ENCODE measurements around the gene HOXA3. TPM values are rescaled to one million over a fixed set of nuclear protein-coding genes. Genes with fewer than 3 reads are reported as not detected.

HOXA3 gene
- total RNA-seq, 1 experiment from 2014 or later, result not detected

DNA sequence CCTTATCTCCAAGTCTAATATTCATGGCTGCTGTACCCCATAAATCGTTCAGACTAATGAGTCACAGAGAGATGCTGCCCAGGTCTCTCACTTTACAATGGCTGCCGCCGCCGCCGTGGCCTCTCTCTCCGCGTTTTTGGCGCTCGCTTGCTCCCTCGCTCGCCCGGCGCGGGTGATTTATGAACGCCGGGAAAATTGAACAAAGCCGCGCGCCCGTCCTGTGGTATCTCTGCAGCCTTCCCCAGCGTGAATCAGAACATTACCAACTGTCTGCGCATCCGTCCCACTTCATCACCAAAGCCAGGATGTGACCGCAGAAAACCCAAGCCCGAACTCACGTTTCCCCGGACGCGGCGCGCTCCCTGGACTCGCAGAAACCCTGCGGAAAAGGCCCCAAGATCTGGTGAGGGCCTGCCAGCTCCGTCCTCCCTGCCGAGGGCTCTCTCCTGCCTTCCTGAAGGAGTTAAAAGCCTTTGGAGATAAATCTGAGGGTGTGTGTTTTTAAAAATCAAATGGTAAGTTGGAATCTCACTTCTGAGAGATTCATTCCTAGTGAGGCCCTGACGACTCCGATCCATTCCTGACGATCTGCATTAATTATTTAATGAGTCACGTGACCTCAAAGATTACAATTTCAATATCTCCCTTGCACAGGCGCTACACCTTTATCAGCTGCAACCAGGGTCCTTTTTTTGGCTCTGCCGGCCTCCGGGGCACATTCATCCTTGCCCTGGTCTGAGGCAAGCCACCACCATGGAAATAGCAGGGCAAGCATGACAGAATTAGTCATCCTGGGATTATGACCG lies 28.1 kb downstream of the HOXA3 start:
- Histone ChIP-seq H2BK12ac (ENCODE audit: insufficient read length, low read depth, low read length) (no peak overlapping the region), H2BK15ac (ENCODE audit: low read depth, low read length) (no peak overlapping the region), H3K4me1 (ENCODE audit: insufficient read depth, low read length) (no peaks in the 10 kb centered on the region), H2BK5ac (ENCODE audit: insufficient read length, low read length) (no peak overlapping the region), H3K56ac (ENCODE audit: insufficient read length, low read depth, low read length) (no peak overlapping the region), H3T11ph (ENCODE audit: low read length) (no peak overlapping the region), H4K20me1 (ENCODE audit: control insufficient read depth, insufficient read depth, insufficient read length) (peaks cover 2% of the 10 kb centered on the region), H3K79me1 (ENCODE audit: insufficient read depth, low read depth, low read length, poor library complexity, severe bottlenecking) (no peaks in the 10 kb centered on the region), H2AFZ (ENCODE audit: low read length) (no peak overlapping the region), H3K14ac (ENCODE audit: insufficient read depth, low read length) (no peak overlapping the region), H4K91ac (ENCODE audit: insufficient read length, low read depth, low read length) (no peak overlapping the region), H4K5ac (ENCODE audit: insufficient read length, low read depth, low read length) (no peak overlapping the region), H3K27ac (ENCODE audit: insufficient read length, low read depth, low read length) (no peak overlapping the region), H2BK120ac (ENCODE audit: low read depth, low read length, poor library complexity, severe bottlenecking) (no peak overlapping the region), H4K8ac (replicated peaks; ENCODE audit: insufficient read length, low read depth, low read length) (no peak overlapping the region), H3K79me2 (ENCODE audit: insufficient read depth, low read length) (no peaks in the 10 kb centered on the region), H3K27me3 (ENCODE audit: insufficient read depth, low read length) (peaks cover 100% of the 10 kb centered on the region), H2BK20ac (ENCODE audit: low read depth, low read length, poor library complexity, severe bottlenecking) (no peak overlapping the region), H3K9ac (ENCODE audit: extremely low read depth, insufficient read length, low read length) (no peak overlapping the region), H3K23ac (ENCODE audit: insufficient read length, low read depth, low read length) (no peak overlapping the region), H3K18ac (ENCODE audit: insufficient read length, low read depth, low read length) (no peak overlapping the region), H3K23me2 (ENCODE audit: insufficient read length, low read depth, low read length, poor library complexity, severe bottlenecking) (no peaks in the 10 kb centered on the region), H2AK5ac (ENCODE audit: insufficient read length, low read length) (no peak overlapping the region), H3K4me2 (ENCODE audit: insufficient read depth, insufficient read length, low read length) (no peak overlapping the region), H3K9me3 (ENCODE audit: control insufficient read depth, low read depth, low read length) (no peaks in the 10 kb centered on the region), H3K4ac (ENCODE audit: low read depth, low read length) (no peak overlapping the region)
- H3K36me3 Mint-ChIP-seq (ENCODE audit: insufficient read depth in 1 of 3, low read depth in 3 of 3), result peaks cover 0 to 2% (median 0%) of the 10 kb centered on the region in 3 experiments; a peak in 1 of 7 replicates
- H3K4me1 Mint-ChIP-seq, result peaks cover 0 to 10% of the 10 kb centered on the region in 2 experiments; a peak in 1 of 4 replicates
- H3K4me3 Mint-ChIP-seq, result no peak overlapping the region; a peak in 1 of 5 replicates
- no peak overlapping the region for H3K27ac Mint-ChIP-seq
- H3K27me3 Mint-ChIP-seq (ENCODE audit: low read depth), result peaks cover 100% of the 10 kb centered on the region
- H3K9me3 Mint-ChIP-seq, result peaks cover 9 to 10% of the 10 kb centered on the region in 2 experiments; a peak in 4 of 5 replicates
- TF ChIP-seq, protein P1, sequence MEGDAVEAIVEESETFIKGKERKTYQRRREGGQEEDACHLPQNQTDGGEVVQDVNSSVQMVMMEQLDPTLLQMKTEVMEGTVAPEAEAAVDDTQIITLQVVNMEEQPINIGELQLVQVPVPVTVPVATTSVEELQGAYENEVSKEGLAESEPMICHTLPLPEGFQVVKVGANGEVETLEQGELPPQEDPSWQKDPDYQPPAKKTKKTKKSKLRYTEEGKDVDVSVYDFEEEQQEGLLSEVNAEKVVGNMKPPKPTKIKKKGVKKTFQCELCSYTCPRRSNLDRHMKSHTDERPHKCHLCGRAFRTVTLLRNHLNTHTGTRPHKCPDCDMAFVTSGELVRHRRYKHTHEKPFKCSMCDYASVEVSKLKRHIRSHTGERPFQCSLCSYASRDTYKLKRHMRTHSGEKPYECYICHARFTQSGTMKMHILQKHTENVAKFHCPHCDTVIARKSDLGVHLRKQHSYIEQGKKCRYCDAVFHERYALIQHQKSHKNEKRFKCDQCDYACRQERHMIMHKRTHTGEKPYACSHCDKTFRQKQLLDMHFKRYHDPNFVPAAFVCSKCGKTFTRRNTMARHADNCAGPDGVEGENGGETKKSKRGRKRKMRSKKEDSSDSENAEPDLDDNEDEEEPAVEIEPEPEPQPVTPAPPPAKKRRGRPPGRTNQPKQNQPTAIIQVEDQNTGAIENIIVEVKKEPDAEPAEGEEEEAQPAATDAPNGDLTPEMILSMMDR (conservative IDR thresholded peaks at IDR 0.05), result no peak
- WGBS (ENCODE audit: extremely low coverage, insufficient read length, low lambda C conversion rate), result no CpG with 5 or more reads among the region's 43 CpGs
- DNase-seq, result no peak

Data from H9 (cell line).